NCI-H128 (cell line): ENCODE results near the gene ADAMTS2.

ENCODE experiments used
- DNase-seq: peaks from one replicate; lab custom pipeline; 2025; ENCODE audit not compliant: unreplicated experiment; lab: John Stamatoyannopoulos, UW

The ADAMTS2 gene

GRCh38 chr5:179281694-179282093 is 63.6 kb downstream of the ADAMTS2 start:
- DNase-seq, result no peak

- DNase-seq, result no peak
Observed at GRCh38 chr5:179280095-179280490, 65.2 kb downstream of the ADAMTS2 start.

GRCh38 chr5:179279347-179280094 is 65.7 kb downstream of the ADAMTS2 start:
- no peak for DNase-seq

- no peak for DNase-seq
Observed at GRCh38 chr5:179278546-179278945, 66.7 kb downstream of the ADAMTS2 start.

- DNase-seq, result no peak
Observed at GRCh38 chr5:179278119-179278518, 67.1 kb downstream of the ADAMTS2 start.

GRCh38 chr5:179276838-179277395 is 68.3 kb downstream of the ADAMTS2 start:
- DNase-seq, result no peak

- DNase-seq, result no peak
Observed at GRCh38 chr5:179275941-179276837, 69.1 kb downstream of the ADAMTS2 start.

GRCh38 chr5:179275381-179275878 is 69.8 kb downstream of the ADAMTS2 start:
- DNase-seq, result no peak

- no peak for DNase-seq
Observed at GRCh38 chr5:179274321-179275315, 70.6 kb downstream of the ADAMTS2 start.

- DNase-seq, result no peak
Observed at GRCh38 chr5:179273441-179274145, 71.7 kb downstream of the ADAMTS2 start.

GRCh38 chr5:179273073-179273435 is 72.2 kb downstream of the ADAMTS2 start:
- DNase-seq, result no peak

GRCh38 chr5:179272326-179273072 is 72.8 kb downstream of the ADAMTS2 start:
- DNase-seq, result no peak

- DNase-seq, result no peak
Observed at GRCh38 chr5:179271821-179272325, 73.4 kb downstream of the ADAMTS2 start.

GRCh38 chr5:179271428-179271734 is 73.9 kb downstream of the ADAMTS2 start:
- DNase-seq, result no peak

- no peak for DNase-seq
Observed at GRCh38 chr5:179270581-179271427, 74.5 kb downstream of the ADAMTS2 start.

- DNase-seq, result no peak
Observed at GRCh38 chr5:179269781-179270543, 75.3 kb downstream of the ADAMTS2 start.

- no peak for DNase-seq
Observed at GRCh38 chr5:179268966-179269693, 76.1 kb downstream of the ADAMTS2 start.
